H9 (cell line): ENCODE data around the gene UBL4A. TPM values are rescaled to one million over a fixed set of nuclear protein-coding genes. Genes with fewer than 3 reads are reported as not detected.
A peak's percentile ranks its signal among the peaks of the same experiment; 100 is the strongest.

Source experiments
- DNase-seq: peaks from one replicate; pipeline ENCODE4 v3.0.0-alpha.2; 2017
- H2AFZ ChIP-seq: one replicate; pipeline ENCODE4 v1.6.1; 2013; ENCODE audit warnings: mild to moderate bottlenecking, low read length, control low read depth, moderate library complexity
- H2AK5ac ChIP-seq: 2 replicates; pipeline ENCODE4 v1.6.1; 2013; ENCODE audit warnings: low read length, control low read depth, mixed read lengths; ENCODE audit not compliant: insufficient read length
- H2BK120ac ChIP-seq: one replicate; pipeline ENCODE4 v1.6.1; 2013; ENCODE audit warnings: low read depth, mild to moderate bottlenecking, low read length, control low read depth, inconsistent platforms; ENCODE audit not compliant: poor library complexity, severe bottlenecking
- H2BK12ac ChIP-seq: 2 replicates; pipeline ENCODE4 v1.6.1; 2013; ENCODE audit warnings: low read length, control low read depth, mixed read lengths, low read depth; ENCODE audit not compliant: insufficient read length
- H2BK15ac ChIP-seq: 2 replicates; pipeline ENCODE4 v1.6.1; 2013; ENCODE audit warnings: low read depth, low read length, control low read depth
- H2BK20ac ChIP-seq: one replicate; pipeline ENCODE4 v1.6.1; 2013; ENCODE audit warnings: low read depth, mild to moderate bottlenecking, low read length, control low read depth, inconsistent platforms; ENCODE audit not compliant: poor library complexity, severe bottlenecking
- H2BK5ac ChIP-seq: 2 replicates; pipeline ENCODE4 v1.6.1; 2013; ENCODE audit warnings: low read length, control low read depth, mixed read lengths; ENCODE audit not compliant: insufficient read length
- H3K14ac ChIP-seq: 2 replicates; pipeline ENCODE4 v1.6.1; 2013; ENCODE audit warnings: low read length, control low read depth; ENCODE audit not compliant: insufficient read depth
- H3K18ac ChIP-seq: 2 replicates; pipeline ENCODE4 v1.6.1; 2013; ENCODE audit warnings: low read depth, mild to moderate bottlenecking, mixed read lengths, low read length, control low read depth; ENCODE audit not compliant: insufficient read length
- H3K23ac ChIP-seq: 2 replicates; pipeline ENCODE4 v1.6.1; 2013; ENCODE audit warnings: low read length, control low read depth, mixed read lengths, low read depth; ENCODE audit not compliant: insufficient read length
- H3K23me2 ChIP-seq: 2 replicates; pipeline ENCODE4 v1.6.1; 2013; ENCODE audit warnings: low read depth, mild to moderate bottlenecking, mixed read lengths, low read length, control low read depth; ENCODE audit not compliant: insufficient read length, poor library complexity, severe bottlenecking
- H3K27ac ChIP-seq: 2 replicates; pipeline ENCODE4 v1.5.1; 2013; ENCODE audit warnings: low read length, control low read depth, mixed read lengths, low read depth; ENCODE audit not compliant: insufficient read length
- H3K27me3 ChIP-seq: 2 replicates; pipeline ENCODE4 v1.6.1; 2013; ENCODE audit warnings: low read length, control low read depth, inconsistent platforms; ENCODE audit not compliant: insufficient read depth
- H3K4ac ChIP-seq: 2 replicates; pipeline ENCODE4 v1.6.1; 2013; ENCODE audit warnings: low read depth, mild to moderate bottlenecking, control low read depth, inconsistent platforms, low read length, moderate library complexity
- H3K4me1 ChIP-seq: 2 replicates; pipeline ENCODE4 v1.6.1; 2013; ENCODE audit warnings: low read length, control low read depth, inconsistent platforms; ENCODE audit not compliant: insufficient read depth
- H3K4me2 ChIP-seq: 2 replicates; pipeline ENCODE4 v1.6.1; 2013; ENCODE audit warnings: low read length, control low read depth, mixed read lengths; ENCODE audit not compliant: insufficient read length, insufficient read depth
- H3K56ac ChIP-seq: 2 replicates; pipeline ENCODE4 v1.6.1; 2013; ENCODE audit warnings: low read depth, mild to moderate bottlenecking, mixed read lengths, low read length, control low read depth; ENCODE audit not compliant: insufficient read length
- H3K79me1 ChIP-seq: 2 replicates; pipeline ENCODE4 v1.6.1; 2013; ENCODE audit warnings: low read depth, mild to moderate bottlenecking, moderate library complexity, low read length, control low read depth, inconsistent platforms; ENCODE audit not compliant: insufficient read depth, poor library complexity, severe bottlenecking
- H3K79me2 ChIP-seq: 2 replicates; pipeline ENCODE4 v1.6.1; 2013; ENCODE audit warnings: low read length, control low read depth, inconsistent platforms; ENCODE audit not compliant: insufficient read depth
- H3K9ac ChIP-seq: 2 replicates; pipeline ENCODE4 v1.6.1; 2013; ENCODE audit warnings: low read length, control low read depth, mixed read lengths; ENCODE audit not compliant: insufficient read length; ENCODE audit errors: extremely low read depth
- H3K9me3 ChIP-seq: one replicate; pipeline ENCODE4 v1.6.1; 2013; ENCODE audit warnings: low read depth, low read length, inconsistent platforms; ENCODE audit not compliant: control insufficient read depth
- H3T11ph ChIP-seq: one replicate; pipeline ENCODE4 v1.6.1; 2013; ENCODE audit warnings: mild to moderate bottlenecking, low read length, control low read depth, inconsistent platforms
- H4K20me1 ChIP-seq: one replicate; pipeline ENCODE4 v1.6.1; 2013; ENCODE audit not compliant: control insufficient read depth, insufficient read length, insufficient read depth
- H4K5ac ChIP-seq: 2 replicates; pipeline ENCODE4 v1.6.1; 2013; ENCODE audit warnings: low read depth, mild to moderate bottlenecking, mixed read lengths, low read length, control low read depth; ENCODE audit not compliant: insufficient read length
- H4K8ac ChIP-seq: replicated peaks from 2 replicates; pipeline ENCODE4 v1.6.1; 2013; ENCODE audit warnings: low read length, control low read depth, mixed read lengths, low read depth; ENCODE audit not compliant: insufficient read length
- H4K91ac ChIP-seq: 2 replicates; pipeline ENCODE4 v1.6.1; 2013; ENCODE audit warnings: low read depth, mild to moderate bottlenecking, moderate library complexity, mixed read lengths, low read length, control low read depth; ENCODE audit not compliant: insufficient read length
- H3K27ac Mint-ChIP-seq, 3 experiments: 2 replicates in 2 of 3; 3 replicates in 1 of 3; pipeline ENCODE4 v1.8.0; 2020 to 2021; ENCODE audit warnings: mixed read lengths in 3 of 3, mild to moderate bottlenecking in 1 of 3, moderate library complexity in 1 of 3
- H3K27me3 Mint-ChIP-seq: 2 replicates; pipeline ENCODE4 v1.8.0; 2021; ENCODE audit warnings: low read depth, mild to moderate bottlenecking, moderate library complexity, mixed read lengths
- H3K36me3 Mint-ChIP-seq, 3 experiments: 2 replicates in 2 of 3; 3 replicates in 1 of 3; pipeline ENCODE4 v1.8.0; 2020 to 2021; ENCODE audit warnings: low read depth in 3 of 3, mixed read lengths in 3 of 3; ENCODE audit not compliant: insufficient read depth in 1 of 3
- H3K4me1 Mint-ChIP-seq, 2 experiments: 2 replicates each; pipeline ENCODE4 v1.8.0; 2020; ENCODE audit warnings: mixed read lengths in 2 of 2
- H3K4me3 Mint-ChIP-seq, 2 experiments: 2 replicates in 1 of 2; 3 replicates in 1 of 2; pipeline ENCODE4 v1.8.0; 2020 to 2021; ENCODE audit warnings: mild to moderate bottlenecking in 2 of 2, mixed read lengths in 2 of 2, moderate library complexity in 1 of 2
- H3K9me3 Mint-ChIP-seq, 2 experiments: 2 replicates in 1 of 2; 3 replicates in 1 of 2; pipeline ENCODE4 v1.8.0; 2020; ENCODE audit warnings: mild to moderate bottlenecking in 2 of 2, mixed read lengths in 2 of 2, moderate library complexity in 1 of 2
- WGBS: extraction: QIAGEN DNeasy Blood & Tissue Kit; methylation state at CpG from one replicate; pipeline ENCODE4 v1.1.7; 2013; ENCODE audit warnings: missing lambda C conversion rate, low lambda C conversion rate, mixed read lengths; ENCODE audit not compliant: insufficient read length; ENCODE audit errors: extremely low coverage; 5-methylcytosine and 5-hydroxymethylcytosine counted together
- total RNA-seq: library from RNA; stranded (reverse); gene quantifications from 2 replicates; pipeline ENCODE4 v1.2.1, GENCODE V29; 2021
- TF ChIP-seq, protein P1 (sequence below): fragments of 200-600 bp; sonication (generic); conservative IDR thresholded peaks from 3 replicates; pipeline ENCODE4 v1.8.0; 2021; ENCODE audit warnings: antibody characterized with exemption, mild to moderate bottlenecking

UBL4A gene
- total RNA-seq, 1 experiment from 2014 or later, result 30.9 TPM

DNA sequence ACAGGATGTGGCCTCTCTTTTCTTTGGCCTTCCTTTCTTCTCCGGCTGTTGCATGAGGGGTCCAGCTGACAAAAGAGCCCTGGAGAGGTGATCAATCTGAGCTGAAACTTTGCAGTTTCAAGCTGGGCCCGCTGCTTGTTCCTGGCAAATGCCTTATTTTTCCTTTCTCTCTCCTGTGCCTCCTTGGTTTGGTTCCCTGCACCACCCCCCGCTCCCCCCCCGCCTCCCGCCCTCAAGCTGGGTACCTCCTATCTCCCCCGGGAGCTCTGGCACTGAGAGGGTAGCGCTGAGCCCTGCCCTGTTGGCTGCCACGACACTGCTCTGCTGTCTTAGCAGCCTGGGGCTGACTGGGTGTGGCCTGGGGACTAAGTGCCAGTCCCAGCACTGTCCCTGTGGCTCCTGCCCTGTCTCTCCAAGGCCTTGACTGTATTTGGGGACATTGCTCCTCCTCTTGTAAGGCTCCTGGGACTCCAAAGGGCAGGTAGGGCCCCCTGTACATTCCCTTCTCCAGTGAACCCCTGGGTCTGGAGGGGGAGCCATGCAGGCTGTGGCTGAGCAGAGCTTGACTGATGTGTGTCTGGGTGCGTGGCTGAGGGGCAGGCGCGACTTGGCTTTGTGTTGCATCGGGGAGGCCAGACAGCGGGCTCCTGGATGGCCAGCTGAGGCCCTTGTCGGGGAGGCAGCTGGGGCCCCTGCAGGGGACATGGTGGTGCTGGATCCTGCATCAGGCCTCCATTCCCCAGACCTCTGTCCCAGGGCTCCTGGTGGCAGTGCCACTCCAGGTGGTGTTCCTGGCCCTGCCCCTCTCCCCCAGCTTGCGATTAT is 27.2 kb downstream of the UBL4A start:
- Histone ChIP-seq H2BK5ac (no peak overlapping the region), H4K5ac (no peak overlapping the region), H2AK5ac (no peak overlapping the region), H3K56ac (no peak overlapping the region), H3T11ph (no peak overlapping the region), H3K27me3 (no peaks in the 10 kb centered on the region; the same call in 1 of the 2 replicates), H3K27ac (no peak overlapping the region), H3K79me2 (no peaks in the 10 kb centered on the region), H2BK15ac (no peak overlapping the region), H3K23ac (no peak overlapping the region), H3K4me1 (no peaks in the 10 kb centered on the region), H2BK12ac (no peak overlapping the region), H2AFZ (no peak overlapping the region), H2BK120ac (no peak overlapping the region), H3K18ac (no peak overlapping the region), H4K91ac (no peak overlapping the region), H3K14ac (no peak overlapping the region), H3K9ac (no peak overlapping the region), H3K9me3 (peaks cover 18% of the 10 kb centered on the region), H3K4ac (no peak overlapping the region), H2BK20ac (no peak overlapping the region), H3K79me1 (no peaks in the 10 kb centered on the region), H4K20me1 (no peaks in the 10 kb centered on the region), H3K4me2 (peak overlapping the region; percentile 48), H4K8ac (no peak overlapping the region), H3K23me2 (peaks cover 8% of the 10 kb centered on the region)
- H3K36me3 Mint-ChIP-seq, result peaks cover 25 to 30% (median 26%) of the 10 kb centered on the region in 3 experiments
- H3K27me3 Mint-ChIP-seq, result peaks cover 25% of the 10 kb centered on the region
- no peak overlapping the region for H3K27ac Mint-ChIP-seq
- peak overlapping the region; percentile 72 to 83 for H3K4me3 Mint-ChIP-seq
- TF ChIP-seq, protein P1, sequence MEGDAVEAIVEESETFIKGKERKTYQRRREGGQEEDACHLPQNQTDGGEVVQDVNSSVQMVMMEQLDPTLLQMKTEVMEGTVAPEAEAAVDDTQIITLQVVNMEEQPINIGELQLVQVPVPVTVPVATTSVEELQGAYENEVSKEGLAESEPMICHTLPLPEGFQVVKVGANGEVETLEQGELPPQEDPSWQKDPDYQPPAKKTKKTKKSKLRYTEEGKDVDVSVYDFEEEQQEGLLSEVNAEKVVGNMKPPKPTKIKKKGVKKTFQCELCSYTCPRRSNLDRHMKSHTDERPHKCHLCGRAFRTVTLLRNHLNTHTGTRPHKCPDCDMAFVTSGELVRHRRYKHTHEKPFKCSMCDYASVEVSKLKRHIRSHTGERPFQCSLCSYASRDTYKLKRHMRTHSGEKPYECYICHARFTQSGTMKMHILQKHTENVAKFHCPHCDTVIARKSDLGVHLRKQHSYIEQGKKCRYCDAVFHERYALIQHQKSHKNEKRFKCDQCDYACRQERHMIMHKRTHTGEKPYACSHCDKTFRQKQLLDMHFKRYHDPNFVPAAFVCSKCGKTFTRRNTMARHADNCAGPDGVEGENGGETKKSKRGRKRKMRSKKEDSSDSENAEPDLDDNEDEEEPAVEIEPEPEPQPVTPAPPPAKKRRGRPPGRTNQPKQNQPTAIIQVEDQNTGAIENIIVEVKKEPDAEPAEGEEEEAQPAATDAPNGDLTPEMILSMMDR, result no peak
- H3K9me3 Mint-ChIP-seq, result peaks cover 58 to 80% of the 10 kb centered on the region in 2 experiments
- WGBS, result no CpG with 5 or more reads among the region's 15 CpGs
- peaks cover 0 to 7% of the 10 kb centered on the region in 2 experiments; a peak in 1 of 4 replicates for H3K4me1 Mint-ChIP-seq
- no peak for DNase-seq
